ENCODE data around the gene HES7.

HES7 gene

GRCh38 chr17:8072729-8073461, 51.0 kb downstream of the HES7 start:
- ATAC-seq = peak; percentile 21; the same call in 2 of the 3 replicates
- no peak for TF ChIP-seq OSR1 (CRISPR knock-in tag; IDR thresholded peaks at IDR 0.05)

GRCh38 chr17:8072341-8072728, 51.6 kb downstream of the HES7 start:
- no peak for ATAC-seq
- TF ChIP-seq ZNF8 (CRISPR knock-in tag; IDR thresholded peaks at IDR 0.05) (no peak), TCF4 (CRISPR knock-in tag; IDR thresholded peaks at IDR 0.05; ENCODE audit: borderline replicate concordance) (no peak), ZFP30 (CRISPR knock-in tag; IDR thresholded peaks at IDR 0.05) (no peak), SNAI2 (CRISPR knock-in tag; IDR thresholded peaks at IDR 0.05) (no peak), ZNF70 (CRISPR knock-in tag; IDR thresholded peaks at IDR 0.05) (no peak), PPARA (CRISPR knock-in tag; IDR thresholded peaks at IDR 0.05; ENCODE audit: borderline replicate concordance) (no peak), CSDC2 (CRISPR knock-in tag; IDR thresholded peaks at IDR 0.05) (no peak), ESRRG (CRISPR knock-in tag; IDR thresholded peaks at IDR 0.05) (no peak), GLIS3 (CRISPR knock-in tag; IDR thresholded peaks at IDR 0.05) (no peak), OSR1 (CRISPR knock-in tag; IDR thresholded peaks at IDR 0.05) (no peak)
- TF ChIP-seq, protein P1, sequence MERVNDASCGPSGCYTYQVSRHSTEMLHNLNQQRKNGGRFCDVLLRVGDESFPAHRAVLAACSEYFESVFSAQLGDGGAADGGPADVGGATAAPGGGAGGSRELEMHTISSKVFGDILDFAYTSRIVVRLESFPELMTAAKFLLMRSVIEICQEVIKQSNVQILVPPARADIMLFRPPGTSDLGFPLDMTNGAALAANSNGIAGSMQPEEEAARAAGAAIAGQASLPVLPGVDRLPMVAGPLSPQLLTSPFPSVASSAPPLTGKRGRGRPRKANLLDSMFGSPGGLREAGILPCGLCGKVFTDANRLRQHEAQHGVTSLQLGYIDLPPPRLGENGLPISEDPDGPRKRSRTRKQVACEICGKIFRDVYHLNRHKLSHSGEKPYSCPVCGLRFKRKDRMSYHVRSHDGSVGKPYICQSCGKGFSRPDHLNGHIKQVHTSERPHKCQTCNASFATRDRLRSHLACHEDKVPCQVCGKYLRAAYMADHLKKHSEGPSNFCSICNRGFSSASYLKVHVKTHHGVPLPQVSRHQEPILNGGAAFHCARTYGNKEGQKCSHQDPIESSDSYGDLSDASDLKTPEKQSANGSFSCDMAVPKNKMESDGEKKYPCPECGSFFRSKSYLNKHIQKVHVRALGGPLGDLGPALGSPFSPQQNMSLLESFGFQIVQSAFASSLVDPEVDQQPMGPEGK (CRISPR knock-in tag; IDR thresholded peaks at IDR 0.05; ENCODE audit: borderline replicate concordance) = no peak
- TF ChIP-seq, protein P2, sequence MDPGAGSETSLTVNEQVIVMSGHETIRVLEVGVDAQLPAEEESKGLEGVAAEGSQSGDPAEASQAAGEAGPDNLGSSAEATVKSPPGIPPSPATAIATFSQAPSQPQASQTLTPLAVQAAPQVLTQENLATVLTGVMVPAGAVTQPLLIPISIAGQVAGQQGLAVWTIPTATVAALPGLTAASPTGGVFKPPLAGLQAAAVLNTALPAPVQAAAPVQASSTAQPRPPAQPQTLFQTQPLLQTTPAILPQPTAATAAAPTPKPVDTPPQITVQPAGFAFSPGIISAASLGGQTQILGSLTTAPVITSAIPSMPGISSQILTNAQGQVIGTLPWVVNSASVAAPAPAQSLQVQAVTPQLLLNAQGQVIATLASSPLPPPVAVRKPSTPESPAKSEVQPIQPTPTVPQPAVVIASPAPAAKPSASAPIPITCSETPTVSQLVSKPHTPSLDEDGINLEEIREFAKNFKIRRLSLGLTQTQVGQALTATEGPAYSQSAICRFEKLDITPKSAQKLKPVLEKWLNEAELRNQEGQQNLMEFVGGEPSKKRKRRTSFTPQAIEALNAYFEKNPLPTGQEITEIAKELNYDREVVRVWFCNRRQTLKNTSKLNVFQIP (CRISPR knock-in tag; IDR thresholded peaks at IDR 0.05; ENCODE audit: borderline replicate concordance, low read depth) = no peak
- TF ChIP-seq, protein P3, sequence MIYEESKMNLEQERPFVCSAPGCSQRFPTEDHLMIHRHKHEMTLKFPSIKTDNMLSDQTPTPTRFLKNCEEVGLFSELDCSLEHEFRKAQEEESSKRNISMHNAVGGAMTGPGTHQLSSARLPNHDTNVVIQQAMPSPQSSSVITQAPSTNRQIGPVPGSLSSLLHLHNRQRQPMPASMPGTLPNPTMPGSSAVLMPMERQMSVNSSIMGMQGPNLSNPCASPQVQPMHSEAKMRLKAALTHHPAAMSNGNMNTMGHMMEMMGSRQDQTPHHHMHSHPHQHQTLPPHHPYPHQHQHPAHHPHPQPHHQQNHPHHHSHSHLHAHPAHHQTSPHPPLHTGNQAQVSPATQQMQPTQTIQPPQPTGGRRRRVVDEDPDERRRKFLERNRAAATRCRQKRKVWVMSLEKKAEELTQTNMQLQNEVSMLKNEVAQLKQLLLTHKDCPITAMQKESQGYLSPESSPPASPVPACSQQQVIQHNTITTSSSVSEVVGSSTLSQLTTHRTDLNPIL (CRISPR knock-in tag; IDR thresholded peaks at IDR 0.05; ENCODE audit: low read depth) = no peak

- TF ChIP-seq ZFP3 (CRISPR knock-in tag; IDR thresholded peaks at IDR 0.05) = no peak
- no peak for TF ChIP-seq ZNF70 (CRISPR knock-in tag; IDR thresholded peaks at IDR 0.05)
- TF ChIP-seq, protein P3 (CRISPR knock-in tag; IDR thresholded peaks at IDR 0.05; ENCODE audit: low read depth) = no peak
- TF ChIP-seq ZFP30 (CRISPR knock-in tag; IDR thresholded peaks at IDR 0.05) = no peak
- TF ChIP-seq BACH2 (CRISPR knock-in tag; IDR thresholded peaks at IDR 0.05; ENCODE audit: borderline replicate concordance) = no peak
- TF ChIP-seq ARNTL (CRISPR knock-in tag; IDR thresholded peaks at IDR 0.05; ENCODE audit: borderline replicate concordance, low read depth) = no peak
- TF ChIP-seq, protein P1 (CRISPR knock-in tag; IDR thresholded peaks at IDR 0.05; ENCODE audit: borderline replicate concordance) = no peak
- no peak for TF ChIP-seq OSR1 (CRISPR knock-in tag; IDR thresholded peaks at IDR 0.05)
- TF ChIP-seq TCF4 (CRISPR knock-in tag; IDR thresholded peaks at IDR 0.05; ENCODE audit: borderline replicate concordance) = no peak
- TF ChIP-seq ISL1 (CRISPR knock-in tag; IDR thresholded peaks at IDR 0.05) = no peak
- no peak for TF ChIP-seq ZC3H10 (CRISPR knock-in tag; IDR thresholded peaks at IDR 0.05)
- TF ChIP-seq TOX (CRISPR knock-in tag; IDR thresholded peaks at IDR 0.05; ENCODE audit: borderline replicate concordance) = no peak
- no peak for TF ChIP-seq TSHZ2 (CRISPR knock-in tag; IDR thresholded peaks at IDR 0.05)
- no peak for ATAC-seq
Measured at GRCh38 chr17:8071496-8071895, 52.4 kb downstream of the HES7 start.
